ENCODE measurements around the gene KCNQ1OT1.

Gene KCNQ1OT1

DNA sequence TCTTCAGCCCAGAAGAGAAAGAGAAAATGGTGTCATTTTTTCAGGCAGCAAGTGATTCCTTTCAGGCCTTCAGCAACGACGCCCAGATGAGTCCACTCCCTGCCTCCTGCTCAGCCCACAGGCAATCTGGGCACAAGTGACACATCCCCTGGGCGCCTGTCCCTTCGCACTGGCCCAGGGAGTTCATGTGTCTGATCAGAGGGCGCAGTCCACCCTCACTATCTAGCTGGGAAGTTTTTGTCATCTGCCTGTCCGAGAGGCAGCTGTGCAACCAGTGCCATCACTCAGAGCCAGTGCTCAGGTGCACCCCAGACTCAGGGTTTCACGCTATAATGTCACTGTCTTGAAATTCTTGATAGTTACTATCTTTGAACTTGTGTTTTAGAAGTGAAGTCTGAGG is 1.4 kb upstream of the KCNQ1OT1 start:
- no peak for DNase-seq

GRCh38 chr11:2700415-2701211 is 819 bp upstream of the KCNQ1OT1 start:
- peak; percentile 51 for DNase-seq

DNA sequence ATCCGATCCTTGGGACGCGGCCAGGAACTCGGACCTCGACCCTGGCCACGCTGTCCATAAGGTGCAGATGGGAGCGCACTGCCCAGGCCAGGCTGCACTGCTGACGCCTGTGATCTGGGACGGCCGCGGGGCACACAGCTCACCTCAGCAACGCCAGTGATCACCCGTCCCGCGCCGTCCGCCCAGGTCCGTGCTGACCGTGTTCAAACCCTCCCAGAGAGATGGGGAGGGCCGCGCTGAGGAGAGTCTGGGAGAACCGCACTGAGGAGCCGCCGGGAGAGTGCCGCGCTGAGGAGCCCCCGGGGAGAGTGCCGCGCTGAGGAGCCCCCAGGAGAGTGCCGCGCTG is 636 bp downstream of the KCNQ1OT1 start:
- peak; percentile 20 for DNase-seq

DNA sequence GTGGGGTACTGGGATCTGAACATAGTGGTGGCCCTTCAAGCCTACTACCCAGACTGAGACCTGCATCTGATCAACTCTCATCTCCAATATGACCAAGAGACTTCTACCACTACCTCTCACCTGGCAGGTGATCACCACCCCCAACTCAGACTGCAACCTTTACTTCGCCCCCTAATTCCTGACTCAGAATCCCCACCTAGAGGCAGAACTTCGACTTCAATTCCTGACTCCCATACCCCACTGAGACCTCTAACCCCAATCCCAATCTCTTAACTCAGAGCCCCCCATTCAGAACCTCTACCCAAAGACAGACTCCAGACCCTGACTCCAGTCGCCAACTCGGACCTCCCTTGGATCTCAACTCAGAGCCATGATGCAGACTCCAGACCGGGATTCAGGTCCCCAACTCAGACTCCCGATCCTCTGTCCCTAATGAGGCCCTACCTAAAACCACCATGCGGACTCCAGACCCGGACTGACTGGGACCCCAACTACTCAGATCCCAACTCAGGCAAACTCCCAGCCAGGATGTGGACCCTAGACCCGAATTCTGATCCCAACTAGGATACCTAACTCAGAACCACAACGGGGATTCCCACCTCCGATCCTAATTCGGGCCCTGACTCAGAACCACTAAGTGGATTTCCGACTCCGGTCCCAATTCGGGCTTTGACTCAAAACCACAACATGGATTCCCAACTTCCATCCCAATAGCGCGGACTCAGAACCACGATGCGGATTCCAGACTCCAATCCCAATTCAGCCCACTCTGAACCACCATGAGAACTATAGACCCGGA is 1.2 kb downstream of the KCNQ1OT1 start:
- no peak for DNase-seq

GRCh38 chr11:2697866-2698265 is 1.9 kb downstream of the KCNQ1OT1 start:
- no peak for DNase-seq

- DNase-seq, result no peak
Observed at GRCh38 chr11:2696455-2696854, 3.3 kb downstream of the KCNQ1OT1 start.

- DNase-seq, result no peak
Observed at GRCh38 chr11:2694995-2695939, 4.5 kb downstream of the KCNQ1OT1 start.

- DNase-seq, result no peak
Observed at GRCh38 chr11:2694495-2694894, 5.3 kb downstream of the KCNQ1OT1 start.

DNA sequence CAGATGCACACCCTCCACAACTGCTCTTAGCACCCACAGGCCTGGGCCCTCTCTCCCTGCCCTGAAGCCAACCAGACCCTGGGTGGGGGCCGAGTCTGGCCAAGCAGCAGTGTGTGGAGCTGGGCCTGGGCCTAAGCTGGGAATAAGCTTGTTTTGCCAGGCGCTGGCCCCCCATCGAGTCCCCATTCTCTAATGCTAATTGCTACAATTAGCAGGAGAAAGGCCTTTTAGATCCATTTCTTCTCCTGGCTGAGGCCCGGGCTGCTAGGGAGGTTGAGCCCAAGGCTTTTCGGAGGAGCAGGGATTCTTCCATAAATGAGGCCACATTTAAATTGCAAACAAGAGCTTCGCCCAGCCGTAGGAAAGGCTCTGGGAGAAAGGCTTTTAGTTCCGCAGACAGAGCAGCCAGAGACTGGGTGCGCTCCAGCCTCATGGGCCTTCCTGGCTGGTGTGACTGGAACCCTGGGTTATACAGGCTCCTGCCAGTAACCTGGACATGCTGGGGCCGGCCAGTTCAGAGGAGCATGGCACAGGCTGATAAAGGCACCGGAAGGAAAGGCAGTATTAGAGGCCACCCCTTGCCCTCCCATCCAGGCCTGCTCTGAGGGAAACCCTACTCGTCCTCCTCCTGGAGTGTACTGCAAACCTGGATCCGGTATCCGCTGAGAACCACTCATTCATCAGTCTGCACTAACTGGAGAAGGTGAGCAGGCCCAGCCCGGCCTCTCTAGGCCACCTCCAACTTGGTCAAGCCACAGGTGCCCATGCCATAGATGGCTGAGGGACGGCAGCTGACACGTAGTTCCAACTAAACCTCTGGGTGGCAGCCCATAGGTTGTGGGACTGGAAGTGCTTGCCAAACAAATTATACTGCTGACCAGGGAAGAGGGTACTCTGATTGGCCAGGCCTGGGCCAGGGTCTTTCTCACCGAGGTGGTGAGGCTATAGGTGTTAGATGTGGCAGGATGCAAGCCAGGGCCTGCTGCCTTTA is 6.2 kb downstream of the KCNQ1OT1 start:
- DNase-seq, result no peak

DNA sequence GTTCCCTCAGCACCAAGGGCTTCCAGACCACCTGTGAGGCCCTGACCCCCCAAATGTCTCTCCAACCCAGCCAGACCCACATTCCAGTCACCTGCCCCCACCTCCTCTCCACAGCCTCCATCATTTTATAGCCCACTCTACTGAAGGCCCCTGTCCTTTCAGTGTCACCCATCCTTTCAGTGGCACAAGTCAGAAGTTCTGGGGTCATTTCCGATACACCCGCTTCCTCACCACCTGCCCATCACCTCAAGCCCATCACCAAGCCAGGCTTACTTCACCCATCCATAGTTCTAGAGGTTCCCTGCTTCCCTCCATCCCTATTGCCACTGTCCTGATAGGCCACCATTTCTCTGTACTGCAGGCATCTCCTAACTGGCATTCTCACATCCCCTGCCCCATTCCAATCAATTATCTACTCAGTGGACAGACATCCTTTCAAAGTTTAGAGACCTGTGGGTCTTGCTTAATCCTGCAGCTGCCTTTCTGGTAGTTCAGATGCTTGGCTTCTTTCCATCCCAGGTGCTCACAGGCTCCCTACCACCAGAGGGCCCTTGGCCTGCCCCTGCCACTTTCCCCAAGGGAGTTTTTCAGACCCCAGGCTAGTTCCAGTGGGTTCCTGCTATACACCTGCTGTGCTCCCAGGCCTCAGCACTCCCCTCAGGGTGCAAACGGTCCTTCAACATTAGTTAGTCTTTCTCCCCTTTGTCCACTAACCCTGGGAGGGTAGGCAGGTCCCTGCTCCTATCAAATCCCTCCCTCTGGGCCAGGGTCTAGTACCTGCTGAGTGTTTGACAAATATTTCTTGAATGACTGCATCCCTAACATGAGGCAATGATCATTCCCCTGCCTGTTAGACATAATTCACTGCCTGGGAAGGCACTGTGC is 7.6 kb downstream of the KCNQ1OT1 start:
- DNase-seq, result no peak

- DNase-seq, result no peak
Observed at GRCh38 chr11:2691355-2691761, 8.4 kb downstream of the KCNQ1OT1 start.

DNA sequence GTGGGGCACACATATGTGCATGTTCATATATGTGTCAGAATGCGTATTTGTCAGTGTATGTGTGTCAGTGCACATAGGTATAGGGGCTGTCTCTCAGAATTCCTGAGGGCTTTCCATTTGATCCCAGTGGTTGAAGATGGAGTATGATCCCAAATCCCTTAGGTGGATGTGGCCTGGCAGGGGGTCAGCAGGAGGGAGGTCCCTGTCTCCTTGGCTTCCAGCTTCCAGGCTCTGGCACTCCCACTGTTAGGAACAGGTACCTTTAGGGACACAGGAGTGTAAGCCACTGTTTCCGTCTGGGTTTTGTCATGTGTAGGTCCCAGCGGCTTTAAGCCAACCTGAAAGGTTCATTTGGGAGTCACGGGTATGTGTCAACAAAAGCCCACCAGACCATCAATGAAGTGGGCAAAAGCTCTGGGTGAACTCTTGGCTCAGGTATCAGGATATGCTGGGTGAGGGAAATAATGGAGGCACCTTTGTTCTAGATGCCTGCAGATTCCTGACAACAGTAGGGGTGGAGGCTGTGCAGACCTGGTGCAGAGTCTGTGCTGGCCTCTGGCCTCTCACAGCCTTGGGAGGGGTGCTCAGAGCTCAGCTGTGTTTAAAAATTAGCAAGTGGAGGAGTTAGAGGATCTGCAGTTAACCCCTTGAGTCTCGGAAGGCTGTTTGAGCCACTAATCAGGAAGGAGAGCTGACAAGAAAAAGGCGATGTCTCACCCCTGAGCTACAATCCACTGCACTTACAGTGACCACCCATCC is 9.0 kb downstream of the KCNQ1OT1 start:
- DNase-seq, result no peak

DNA sequence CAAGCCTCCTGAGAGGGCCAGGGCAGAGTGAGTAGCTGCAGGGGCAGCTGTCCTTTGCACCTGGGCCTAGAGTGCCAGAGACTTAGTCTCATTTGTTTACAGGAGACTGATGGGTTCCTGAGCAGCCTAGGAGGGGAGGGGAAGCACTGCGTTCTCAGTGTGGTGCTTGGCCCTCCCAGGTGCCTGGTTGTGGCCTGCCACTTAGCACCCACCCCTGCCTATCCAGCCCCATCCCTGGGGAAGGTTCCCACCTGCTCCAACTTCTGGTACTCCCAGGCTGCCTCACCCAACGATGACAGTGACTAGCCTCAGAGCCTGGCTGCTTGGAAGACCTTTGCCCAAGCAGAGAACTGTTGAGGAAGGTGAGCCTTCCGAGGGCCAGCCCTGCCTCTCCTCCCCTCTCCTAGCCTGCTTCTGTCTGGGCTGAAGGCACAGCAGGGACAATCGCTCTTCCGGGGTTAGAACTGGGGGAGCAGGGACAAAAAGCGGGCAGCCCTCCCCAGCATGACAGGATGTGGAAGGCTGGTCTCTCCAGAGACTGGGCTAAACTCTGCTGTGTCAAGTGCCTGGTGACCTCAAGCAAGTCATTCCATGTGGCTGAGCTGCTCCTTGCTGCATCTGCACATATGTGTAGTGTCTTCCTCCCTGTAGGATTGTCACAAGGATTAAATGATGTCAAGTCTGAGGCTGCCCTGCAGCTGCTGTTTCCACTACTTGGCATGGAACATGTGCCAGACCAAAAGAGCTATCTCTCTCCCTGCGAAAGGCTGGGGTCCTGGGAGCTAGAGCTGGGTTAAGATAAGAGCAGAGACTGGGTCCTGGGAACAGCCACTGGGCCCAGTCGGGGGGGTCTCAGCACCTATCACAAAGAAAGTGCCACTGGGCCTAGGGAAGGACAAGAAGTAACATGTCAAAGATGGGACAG is 9.9 kb downstream of the KCNQ1OT1 start:
- DNase-seq, result no peak

GRCh38 chr11:2688381-2689231 is 11.2 kb downstream of the KCNQ1OT1 start:
- no peak for DNase-seq

GRCh38 chr11:2687782-2688191 is 12.0 kb downstream of the KCNQ1OT1 start:
- DNase-seq, result no peak

DNA sequence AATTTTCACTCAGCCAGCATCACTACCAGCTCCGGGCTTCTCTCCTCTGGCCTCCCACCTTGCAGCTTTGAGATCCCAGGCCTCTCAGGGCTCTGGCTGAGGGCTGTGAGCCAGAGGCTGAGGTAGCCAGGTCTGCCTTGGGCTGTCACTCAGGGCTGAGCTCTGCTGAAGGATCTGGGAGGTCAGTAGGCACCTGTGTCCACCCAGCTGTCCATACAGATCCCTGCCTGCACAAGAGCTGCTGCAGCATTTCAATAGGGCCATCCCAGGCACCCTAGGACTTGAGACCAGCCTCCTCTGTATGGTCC is 12.6 kb downstream of the KCNQ1OT1 start:
- no peak for DNase-seq

DNA sequence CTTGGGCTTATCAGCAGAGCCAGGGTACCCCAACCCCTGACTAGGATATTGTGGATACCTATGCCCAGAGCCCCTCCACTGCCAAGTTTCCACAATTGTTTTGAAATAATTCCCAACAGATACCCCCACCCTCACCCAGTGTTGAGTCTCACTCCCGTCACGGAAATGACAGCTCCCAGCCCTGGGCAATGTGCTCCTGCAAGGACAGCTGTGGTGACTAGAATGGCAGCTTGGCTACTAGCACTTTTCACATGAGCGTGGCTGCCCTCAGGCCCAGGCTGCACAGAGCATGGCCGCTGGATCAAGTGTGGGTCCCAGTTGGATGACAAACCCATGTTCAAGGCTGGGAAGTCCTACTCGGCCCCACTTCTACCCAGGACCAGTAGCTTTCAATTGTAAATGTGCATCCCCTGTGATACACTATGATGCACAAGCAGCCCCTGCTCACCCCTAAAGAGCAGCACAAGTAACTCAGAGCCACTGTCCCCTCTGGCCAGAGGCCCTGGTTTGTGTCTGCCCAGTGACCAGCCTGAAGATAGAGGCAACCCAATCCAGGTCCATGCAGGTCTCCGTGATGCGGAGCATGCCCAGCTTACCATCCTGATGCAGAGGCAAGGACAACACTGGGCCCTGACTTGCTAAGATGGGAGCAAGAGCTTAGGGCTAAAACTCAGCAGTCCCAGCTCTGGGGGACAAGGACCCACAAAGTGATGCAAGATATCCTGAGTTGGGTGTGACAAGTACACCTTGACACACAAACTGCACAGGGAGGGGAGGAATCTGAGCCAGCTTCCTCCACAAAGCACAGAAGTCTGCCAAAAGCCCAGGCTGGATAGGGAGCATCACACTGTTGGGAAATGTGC is 13.2 kb downstream of the KCNQ1OT1 start:
- no peak for DNase-seq
